ENCODE results near the gene CD300LF. TPM values are rescaled to one million over a fixed set of nuclear protein-coding genes. Genes with fewer than 3 reads are reported as not detected.

Gene CD300LF
- not detected in 2 replicates for total RNA-seq

GRCh38 chr17:74712756-74713155, at the start of gene CD300LF:
Gene CD300LF (minus strand): TSS chr17:74712923. CDS start chr17:74712866, 57 bp downstream.

GRCh38 chr17:74748529-74749278, 36.0 kb upstream of the CD300LF start, which contains the start of gene NHERF1:
Gene NHERF1 (plus strand): TSS chr17:74748628. CDS start chr17:74748847, 219 bp downstream.

DNA sequence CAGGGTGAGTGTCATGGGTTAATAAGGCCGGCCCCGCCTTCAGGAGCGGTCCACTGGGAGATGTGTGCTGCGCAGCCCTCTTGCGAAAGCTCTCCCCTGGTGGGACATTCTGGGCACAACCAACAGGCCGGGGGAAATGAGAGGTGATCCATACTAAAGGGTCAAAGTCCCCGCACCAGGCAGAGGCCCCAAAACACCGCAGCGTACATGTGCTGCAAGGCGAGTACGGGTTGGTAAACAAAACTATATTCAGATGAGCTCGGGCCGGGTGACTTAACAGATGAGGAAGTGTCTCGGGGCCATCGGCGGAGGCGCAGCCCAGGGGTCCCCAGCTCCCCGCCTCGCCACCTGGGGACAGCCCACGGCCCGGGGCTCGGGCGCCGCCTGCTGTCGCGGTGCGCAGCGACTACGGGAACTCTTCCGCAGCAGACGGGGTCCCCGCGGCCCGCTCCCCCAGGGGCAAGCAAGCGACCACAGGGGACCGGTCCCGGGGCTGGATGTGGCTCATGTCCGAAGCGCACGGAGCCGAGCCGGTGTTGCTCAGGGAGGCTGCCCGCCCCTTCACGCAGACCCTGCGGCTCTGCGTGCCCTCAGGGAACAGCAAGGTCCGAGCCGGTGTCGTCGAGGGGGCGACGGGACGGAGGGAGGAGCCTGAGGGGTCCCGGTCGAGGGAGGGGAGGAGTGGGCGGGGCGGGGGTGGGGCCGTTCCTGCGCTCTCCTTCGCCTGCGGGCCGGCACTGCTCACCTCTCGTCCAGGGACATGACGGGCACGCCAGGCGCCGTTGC, 24.0 kb upstream of the CD300LF start, which contains the start of gene RAB37:
Gene RAB37, plus strand, starts transcription at position 744 of the 786 bp plus-strand sequence. Its CDS starts 17 bp downstream, at position 761.

Other genes with a start within 250 kb of the CD300LF start
- not detected in 2 replicates for gene CD300A, start 246.3 kb downstream of the CD300LF start, total RNA-seq
- gene CD300LB, start 181.4 kb downstream of the CD300LF start, total RNA-seq: not detected in 2 replicates
- gene CD300C, start 166.8 kb downstream of the CD300LF start, total RNA-seq: not detected in 2 replicates
- gene CD300H, start 145.4 kb downstream of the CD300LF start, total RNA-seq: not detected in 2 replicates
- gene CD300LD, start 120.6 kb downstream of the CD300LF start, total RNA-seq: not detected in 2 replicates
- not detected in 2 replicates for gene CD300E, start 89.2 kb downstream of the CD300LF start, total RNA-seq
- 0.33 and 0.36 TPM in 2 replicates for gene RAB37, start 24.3 kb upstream of the CD300LF start, total RNA-seq
- 13.0 and 14.5 TPM in 2 replicates for gene NHERF1, start 35.7 kb upstream of the CD300LF start, total RNA-seq
- gene NAT9, start 63.4 kb upstream of the CD300LF start, total RNA-seq: 32.6 and 46.7 TPM in 2 replicates
- 0.13 and 0.50 TPM in 2 replicates for gene GRIN2C, start 147.0 kb upstream of the CD300LF start, total RNA-seq
- gene FDXR, start 160.1 kb upstream of the CD300LF start, total RNA-seq: 25.0 and 43.9 TPM in 2 replicates
- gene FADS6, start 180.7 kb upstream of the CD300LF start, total RNA-seq: not detected in 2 replicates
- gene USH1G, start 210.3 kb upstream of the CD300LF start, total RNA-seq: 0.03 TPM in 1 of 2 replicates, not detected in the other
- not detected in 2 replicates for gene OTOP2, start 211.3 kb upstream of the CD300LF start, total RNA-seq
- not detected in 2 replicates for gene OTOP3, start 223.0 kb upstream of the CD300LF start, total RNA-seq